ENCODE results near the gene STX3.
"Not testable (repeated sequence)": the region's sequence is repeated elsewhere in the genome, so short reads cannot be mapped to it uniquely, and the experiment has no call there.

The STX3 gene

GRCh38 chr11:59829358-59829757 is 74.2 kb downstream of the STX3 start:
- Histone ChIP-seq H3K27me3 (ENCODE audit: control insufficient read depth, insufficient read depth, low read length) (no peaks in the 10 kb centered on the region), H3K9ac (ENCODE audit: low read length) (no peak overlapping the region), H3K36me3 (ENCODE audit: control insufficient read depth, insufficient read depth, low read length) (no peaks in the 10 kb centered on the region), H3K27ac (ENCODE audit: low read depth, low read length) (no peak overlapping the region), H3K4me3 (ENCODE audit: low read length) (no peak overlapping the region), H3K4me1 (ENCODE audit: control insufficient read depth, insufficient read depth, low read length) (no peaks in the 10 kb centered on the region)

GRCh38 chr11:59833602-59834001 is 78.4 kb downstream of the STX3 start:
- Histone ChIP-seq H3K27me3 (ENCODE audit: control insufficient read depth, insufficient read depth, low read length) (no peaks in the 10 kb centered on the region), H3K36me3 (ENCODE audit: control insufficient read depth, insufficient read depth, low read length) (no peaks in the 10 kb centered on the region), H3K4me1 (ENCODE audit: control insufficient read depth, insufficient read depth, low read length) (no peaks in the 10 kb centered on the region), H3K4me3 (ENCODE audit: low read length) (no peak overlapping the region), H3K9ac (ENCODE audit: low read length) (no peak overlapping the region), H3K27ac (ENCODE audit: low read depth, low read length) (no peak overlapping the region)

- Histone ChIP-seq H3K4me1 (ENCODE audit: control insufficient read depth, insufficient read depth, low read length) (no peaks in the 10 kb centered on the region), H3K9ac (ENCODE audit: low read length) (no peak overlapping the region), H3K27ac (ENCODE audit: low read depth, low read length) (no peak overlapping the region), H3K4me3 (ENCODE audit: low read length) (no peak overlapping the region), H3K36me3 (ENCODE audit: control insufficient read depth, insufficient read depth, low read length) (no peaks in the 10 kb centered on the region), H3K27me3 (ENCODE audit: control insufficient read depth, insufficient read depth, low read length) (no peaks in the 10 kb centered on the region)
These were observed 84.4 kb downstream of the STX3 start for GRCh38 chr11:59839615-59840014.

GRCh38 chr11:59841514-59841913 is 86.3 kb downstream of the STX3 start:
- H3K27ac ChIP-seq (ENCODE audit: low read depth, low read length): no peak overlapping the region
- H3K9ac ChIP-seq (ENCODE audit: low read length): no peak overlapping the region
- no peaks in the 10 kb centered on the region for H3K36me3 ChIP-seq (ENCODE audit: control insufficient read depth, insufficient read depth, low read length)
- no peak overlapping the region for H3K4me3 ChIP-seq (ENCODE audit: low read length)
- H3K27me3 ChIP-seq (ENCODE audit: control insufficient read depth, insufficient read depth, low read length): no peaks in the 10 kb centered on the region
- no peaks in the 10 kb centered on the region for H3K4me1 ChIP-seq (ENCODE audit: control insufficient read depth, insufficient read depth, low read length)

- no peaks in the 10 kb centered on the region for H3K36me3 ChIP-seq (ENCODE audit: control insufficient read depth, insufficient read depth, low read length)
- H3K4me1 ChIP-seq (ENCODE audit: control insufficient read depth, insufficient read depth, low read length): no peaks in the 10 kb centered on the region
- no peak overlapping the region for H3K9ac ChIP-seq (ENCODE audit: low read length)
- H3K4me3 ChIP-seq (ENCODE audit: low read length): no peak overlapping the region
- no peaks in the 10 kb centered on the region for H3K27me3 ChIP-seq (ENCODE audit: control insufficient read depth, insufficient read depth, low read length)
- H3K27ac ChIP-seq (ENCODE audit: low read depth, low read length): no peak overlapping the region
These were observed 87.1 kb downstream of the STX3 start for GRCh38 chr11:59842316-59842715.

- Histone ChIP-seq H3K4me3 (ENCODE audit: low read length) (no peak within 1 kb of the TSS), H3K36me3 (ENCODE audit: control insufficient read depth, insufficient read depth, low read length) (no peaks in the 10 kb centered on the region), H3K9ac (ENCODE audit: low read length) (no peak within 1 kb of the TSS), H3K4me1 (ENCODE audit: control insufficient read depth, insufficient read depth, low read length) (no peaks in the 10 kb centered on the region), H3K27me3 (ENCODE audit: control insufficient read depth, insufficient read depth, low read length) (no peaks in the 10 kb centered on the region), H3K27ac (ENCODE audit: low read depth, low read length) (no peak within 1 kb of the TSS)
These were observed 90.2 kb downstream of the STX3 start, which contains the start of gene CBLIF for GRCh38 chr11:59845399-59845798. CBLIF (minus strand) TSS chr11:59845499; CDS start chr11:59845453, 46 bp downstream.

- H3K9ac ChIP-seq (ENCODE audit: low read length): no peak overlapping the region
- H3K4me3 ChIP-seq (ENCODE audit: low read length): no peak overlapping the region
- H3K27ac ChIP-seq (ENCODE audit: low read depth, low read length): no peak overlapping the region
- no peaks in the 10 kb centered on the region for H3K4me1 ChIP-seq (ENCODE audit: control insufficient read depth, insufficient read depth, low read length)
- H3K27me3 ChIP-seq (ENCODE audit: control insufficient read depth, insufficient read depth, low read length): no peaks in the 10 kb centered on the region
- H3K36me3 ChIP-seq (ENCODE audit: control insufficient read depth, insufficient read depth, low read length): no peaks in the 10 kb centered on the region
These were observed 91.4 kb downstream of the STX3 start for GRCh38 chr11:59846556-59846955.

- no peaks in the 10 kb centered on the region for H3K4me1 ChIP-seq (ENCODE audit: control insufficient read depth, insufficient read depth, low read length)
- no peaks in the 10 kb centered on the region for H3K36me3 ChIP-seq (ENCODE audit: control insufficient read depth, insufficient read depth, low read length)
- no peak overlapping the region for H3K27ac ChIP-seq (ENCODE audit: low read depth, low read length)
- H3K27me3 ChIP-seq (ENCODE audit: control insufficient read depth, insufficient read depth, low read length): no peaks in the 10 kb centered on the region
- no peak overlapping the region for H3K4me3 ChIP-seq (ENCODE audit: low read length)
- no peak overlapping the region for H3K9ac ChIP-seq (ENCODE audit: low read length)
These were observed 92.5 kb downstream of the STX3 start for GRCh38 chr11:59847626-59848025.

- not testable (repeated sequence) for H3K27ac ChIP-seq (ENCODE audit: low read depth, low read length); H3K27me3 ChIP-seq (ENCODE audit: control insufficient read depth, insufficient read depth, low read length); H3K4me3 ChIP-seq (ENCODE audit: low read length); H3K4me1 ChIP-seq (ENCODE audit: control insufficient read depth, insufficient read depth, low read length); H3K9ac ChIP-seq (ENCODE audit: low read length); H3K36me3 ChIP-seq (ENCODE audit: control insufficient read depth, insufficient read depth, low read length)
These were observed 93.3 kb downstream of the STX3 start for GRCh38 chr11:59848439-59848838.

GRCh38 chr11:59849129-59849528 is 94.0 kb downstream of the STX3 start:
- Histone ChIP-seq H3K4me1 (ENCODE audit: control insufficient read depth, insufficient read depth, low read length) (no peaks in the 10 kb centered on the region), H3K27me3 (ENCODE audit: control insufficient read depth, insufficient read depth, low read length) (no peaks in the 10 kb centered on the region), H3K9ac (ENCODE audit: low read length) (no peak overlapping the region), H3K4me3 (ENCODE audit: low read length) (no peak overlapping the region), H3K27ac (ENCODE audit: low read depth, low read length) (no peak overlapping the region), H3K36me3 (ENCODE audit: control insufficient read depth, insufficient read depth, low read length) (no peaks in the 10 kb centered on the region)

GRCh38 chr11:59849551-59849950 is 94.4 kb downstream of the STX3 start:
- not testable (repeated sequence) for H3K27ac ChIP-seq (ENCODE audit: low read depth, low read length); H3K27me3 ChIP-seq (ENCODE audit: control insufficient read depth, insufficient read depth, low read length); H3K9ac ChIP-seq (ENCODE audit: low read length); H3K36me3 ChIP-seq (ENCODE audit: control insufficient read depth, insufficient read depth, low read length); H3K4me3 ChIP-seq (ENCODE audit: low read length); H3K4me1 ChIP-seq (ENCODE audit: control insufficient read depth, insufficient read depth, low read length)

GRCh38 chr11:59851416-59851815 is 96.2 kb downstream of the STX3 start:
- H3K4me1 ChIP-seq (ENCODE audit: control insufficient read depth, insufficient read depth, low read length); H3K27me3 ChIP-seq (ENCODE audit: control insufficient read depth, insufficient read depth, low read length); H3K36me3 ChIP-seq (ENCODE audit: control insufficient read depth, insufficient read depth, low read length); H3K4me3 ChIP-seq (ENCODE audit: low read length); H3K9ac ChIP-seq (ENCODE audit: low read length); H3K27ac ChIP-seq (ENCODE audit: low read depth, low read length): not testable (repeated sequence)

- no peak overlapping the region for H3K4me3 ChIP-seq (ENCODE audit: low read length)
- H3K9ac ChIP-seq (ENCODE audit: low read length): no peak overlapping the region
- H3K27ac ChIP-seq (ENCODE audit: low read depth, low read length): no peak overlapping the region
- H3K4me1 ChIP-seq (ENCODE audit: control insufficient read depth, insufficient read depth, low read length): no peaks in the 10 kb centered on the region
- H3K36me3 ChIP-seq (ENCODE audit: control insufficient read depth, insufficient read depth, low read length): no peaks in the 10 kb centered on the region
- H3K27me3 ChIP-seq (ENCODE audit: control insufficient read depth, insufficient read depth, low read length): no peaks in the 10 kb centered on the region
These were observed 99.7 kb downstream of the STX3 start for GRCh38 chr11:59854871-59855270.

Data from rectal smooth muscle tissue (tissue), 1 donor.